Kidney (tissue), 14 donors: Measurements from ENCODE around the gene KIF26B. TPM values are rescaled to one million over a fixed set of nuclear protein-coding genes. Genes with fewer than 3 reads are reported as not detected.
A peak's percentile ranks its signal among the peaks of the same experiment; 100 is the strongest.

Source experiments
- DNase-seq, 5 donors: peaks; one replicate each; pipeline ENCODE4 v3.0.0-alpha.2; 2013 to 2020
- FAIRE-seq: peaks from 2 replicates; lab custom pipeline; 2012; peaks lifted over from hg19 to GRCh38; lab: Jason Lieb, UNC
- H3K27ac ChIP-seq, 2 donors: one replicate each; pipeline ENCODE4 v1.7.0; 2013; ENCODE audit warnings: low read depth in 2 of 2, low read length in 2 of 2, inconsistent platforms in 1 of 2
- H3K27me3 ChIP-seq: one replicate; pipeline ENCODE4 v1.7.1; 2013; ENCODE audit warnings: low read length, inconsistent platforms; ENCODE audit not compliant: control insufficient read depth, insufficient read depth
- H3K36me3 ChIP-seq, 3 donors: one replicate each; pipeline versions ENCODE4 v1.7.0 to v1.7.1; 2013; ENCODE audit warnings: low read length in 3 of 3, control low read depth in 1 of 3, inconsistent platforms in 1 of 3; ENCODE audit not compliant: insufficient read depth in 3 of 3, control insufficient read depth in 2 of 3
- H3K4me1 ChIP-seq, 3 donors: one replicate each; pipeline versions ENCODE4 v1.7.0 to v1.7.1; 2013; ENCODE audit warnings: low read length in 3 of 3, inconsistent platforms in 1 of 3, low read depth in 1 of 3; ENCODE audit not compliant: control insufficient read depth in 2 of 3, insufficient read depth in 2 of 3
- H3K4me3 ChIP-seq, 3 donors: one replicate each; pipeline versions ENCODE4 v1.7.0 to v1.8.1; 2013; ENCODE audit warnings: low read length in 3 of 3, control low read depth in 1 of 3, inconsistent platforms in 1 of 3
- H3K9ac ChIP-seq, 3 donors: one replicate each; pipeline versions ENCODE4 v1.7.0 to v1.7.1; 2013; ENCODE audit warnings: low read length in 3 of 3, control low read depth in 1 of 3, inconsistent platforms in 1 of 3
- H3K9me3 ChIP-seq, 3 donors: one replicate each; pipeline versions ENCODE4 v1.7.0 to v1.7.1; 2013; ENCODE audit warnings: low read length in 3 of 3, control low read depth in 1 of 3, inconsistent platforms in 1 of 3; ENCODE audit not compliant: control insufficient read depth in 2 of 3, insufficient read depth in 1 of 3
- CTCF ChIP-seq: IDR thresholded peaks from 3 replicates; pipeline ENCODE4 v1.5.1; 2012; ENCODE audit warnings: mild to moderate bottlenecking, moderate library complexity, borderline replicate concordance; ENCODE audit not compliant: insufficient read depth; ENCODE audit errors: extremely low read depth
- intact Hi-C: fragments of 100-400 bp; cut with DNase I; formaldehyde crosslinking; loops from one replicate; pipeline ENCODE4 v1.11.1; 2022
- polyA plus RNA-seq: library from polyadenylated mRNA; stranded (reverse); fragments of 350-450 nt; fragmentation: Illumina TruSeq; extraction: RNeasy Lipid Tissue Mini Kit (QIAGEN cat#74804); gene quantifications from one replicate; pipeline ENCODE4 v1.2.3, GENCODE V29; 2014; ENCODE audit warnings: low read depth, low replicate concordance; ENCODE audit not compliant: insufficient read depth
- total RNA-seq: library from RNA; stranded (reverse); fragmentation: NEBNext Ultra II Directional; extraction: Animal tissue kit (Norgen Biotek cat#: 25700); gene quantifications from one replicate; pipeline ENCODE4 v1.2.1, GENCODE V29; 2021
- donor health status: control.
- donor health status: control.
- donor health status: control.
- donor health status: control.
- donor health status: control.
- donor health status: DM: yes; HTN: yes; CAD: no.
- donor health status: Normal renal cell carcinoma (clear cell type).

KIF26B gene
- total and polyA plus RNA-seq, 2 donors from 2014 or later, result 0.52 to 10.7 TPM

GRCh38 chr1:245406426-245406825 lies 251.6 kb downstream of the KIF26B start:
- FAIRE-seq (no peak), DNase-seq (no peak)
- intact Hi-C loops, result no loop called here
- no peak for TF ChIP-seq CTCF
- no peak overlapping the region for H3K27ac ChIP-seq
- no peak overlapping the region for H3K9ac ChIP-seq
- H3K4me1 ChIP-seq, result peaks cover 0 to 6% (median 4%) of the 10 kb centered on the region in 3 donors
- no peaks in the 10 kb centered on the region for H3K27me3 ChIP-seq
- no peaks in the 10 kb centered on the region for H3K36me3 ChIP-seq
- no peaks in the 10 kb centered on the region for H3K9me3 ChIP-seq
- H3K4me3 ChIP-seq, result no peak overlapping the region

GRCh38 chr1:245407983-245408382 lies 253.2 kb downstream of the KIF26B start:
- Histone ChIP-seq H3K27me3 (no peaks in the 10 kb centered on the region), H3K4me1 (peaks cover 0 to 7% (median 6%) of the 10 kb centered on the region in 3 donors), H3K9ac (no peak overlapping the region), H3K36me3 (no peaks in the 10 kb centered on the region), H3K9me3 (no peaks in the 10 kb centered on the region), H3K4me3 (no peak overlapping the region), H3K27ac (no peak overlapping the region)
- DNase-seq (no peak), FAIRE-seq (no peak)
- no peak for TF ChIP-seq CTCF
- intact Hi-C loops, result no loop called here

GRCh38 chr1:245409341-245410195 lies 254.8 kb downstream of the KIF26B start:
- intact Hi-C loops, result no loop called here
- DNase-seq, result peak in 4 of 5 donors; percentile 79 to 91 (median 84)
- Histone ChIP-seq H3K4me1 (peaks cover 0 to 7% (median 6%) of the 10 kb centered on the region in 3 donors), H3K27ac (no peak overlapping the region), H3K4me3 (no peak overlapping the region), H3K36me3 (no peaks in the 10 kb centered on the region), H3K27me3 (no peaks in the 10 kb centered on the region), H3K9ac (no peak overlapping the region), H3K9me3 (no peaks in the 10 kb centered on the region)
- no peak for TF ChIP-seq CTCF
- FAIRE-seq, result no peak
